Activated CD8-positive, alpha-beta memory T cell treated with anti-CD3 and anti-CD28 coated beads for 24 hours (primary cell): Measurements from ENCODE around the gene CNGA1.
A peak's percentile ranks its signal among the peaks of the same experiment; 100 is the strongest.
"Not testable (repeated sequence)": the region's sequence is repeated elsewhere in the genome, so short reads cannot be mapped to it uniquely, and the experiment has no call there.

ENCODE experiments used
- DNase-seq: peaks from one replicate; pipeline ENCODE4 v3.0.0-alpha.2; 2020

The CNGA1 gene

DNA sequence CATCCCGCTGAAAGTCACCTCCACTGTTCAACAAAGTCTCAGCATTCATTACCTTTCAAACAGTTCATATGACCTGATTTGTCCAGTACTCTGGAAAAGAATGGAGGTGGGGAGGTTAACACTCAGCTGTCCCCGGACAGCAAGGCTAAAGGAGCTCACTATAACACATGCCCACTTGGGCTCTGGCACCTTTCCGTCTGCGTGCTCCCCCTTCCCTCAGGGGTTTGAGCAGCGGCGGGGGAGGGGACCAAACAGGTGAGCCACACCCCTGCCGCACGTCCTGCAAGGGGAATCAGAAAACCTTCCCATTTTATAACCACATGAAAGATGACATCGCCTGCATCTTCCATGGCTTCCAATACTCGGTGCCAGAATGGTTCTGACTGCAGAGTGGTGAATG, 62.2 kb downstream of the CNGA1 start:
- DNase-seq: no peak

DNA sequence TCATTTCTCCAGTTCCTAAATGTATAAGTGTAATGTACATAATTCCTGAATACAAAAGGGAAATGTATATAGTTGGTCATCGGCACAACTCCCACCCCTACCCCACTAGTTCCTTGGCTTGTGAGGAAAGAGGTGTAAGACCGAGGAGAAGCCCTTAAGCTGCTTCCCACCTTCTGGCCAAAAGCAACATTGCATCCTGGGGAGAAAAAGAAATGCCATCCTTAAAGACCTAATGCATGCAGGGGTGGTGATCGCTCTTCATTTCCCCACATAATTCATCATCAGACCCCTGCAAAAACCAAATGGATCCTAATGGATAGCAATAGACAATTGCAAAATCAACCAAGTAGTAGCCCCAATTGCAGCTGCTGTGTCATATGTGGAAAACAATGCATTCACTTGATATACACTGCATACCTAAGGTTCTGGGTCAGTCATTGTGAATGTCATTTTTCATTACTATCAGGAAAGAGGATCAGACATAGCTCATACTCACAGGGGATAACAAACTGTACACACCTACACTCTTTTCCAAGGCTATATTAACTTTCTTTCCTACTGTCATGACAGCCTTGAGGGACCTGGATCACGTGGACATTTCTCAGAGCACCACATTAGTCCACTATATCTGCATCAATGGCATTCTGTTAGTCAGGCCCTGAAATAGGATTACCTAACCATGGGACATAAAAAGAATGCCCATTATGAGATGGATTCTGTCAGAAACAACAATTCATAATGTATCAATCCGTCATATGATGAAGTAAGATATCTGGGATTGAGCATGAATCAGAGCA, 70.4 kb downstream of the CNGA1 start:
- no peak for DNase-seq

DNA sequence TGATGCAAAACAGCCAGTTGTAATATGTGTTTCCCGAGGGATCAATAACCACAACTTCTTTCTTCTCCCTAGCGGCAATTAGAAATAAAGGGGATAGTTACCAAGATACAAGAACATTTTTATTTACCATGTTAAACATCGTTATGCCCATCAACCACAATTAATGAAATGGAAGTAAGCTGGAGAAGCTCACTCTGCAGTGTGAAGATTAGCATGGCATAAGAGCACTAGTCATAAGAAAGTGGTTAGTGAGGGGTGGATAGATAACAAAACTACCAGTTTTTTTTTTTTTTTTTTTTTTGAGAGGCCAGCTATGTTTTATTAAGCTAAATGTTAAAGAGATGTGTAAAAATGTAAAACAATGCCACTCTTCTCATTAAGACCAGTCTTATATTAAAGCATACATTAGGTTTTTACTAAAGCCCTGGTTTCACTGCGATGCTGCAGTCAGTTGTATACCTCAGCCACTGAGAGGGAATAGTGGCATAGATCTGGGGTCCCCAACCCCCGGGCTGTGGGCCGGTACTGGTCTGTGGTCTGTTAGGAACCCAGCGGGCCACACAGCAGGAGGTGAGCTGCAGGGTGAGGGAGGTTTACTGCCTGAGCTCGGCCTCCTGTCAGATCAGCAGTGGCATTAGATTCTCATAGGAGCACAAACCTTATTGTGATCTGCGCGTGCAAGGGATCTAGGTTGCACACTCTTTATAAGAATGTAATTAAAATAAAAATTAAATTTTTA, 74.2 kb downstream of the CNGA1 start:
- no peak for DNase-seq

DNA sequence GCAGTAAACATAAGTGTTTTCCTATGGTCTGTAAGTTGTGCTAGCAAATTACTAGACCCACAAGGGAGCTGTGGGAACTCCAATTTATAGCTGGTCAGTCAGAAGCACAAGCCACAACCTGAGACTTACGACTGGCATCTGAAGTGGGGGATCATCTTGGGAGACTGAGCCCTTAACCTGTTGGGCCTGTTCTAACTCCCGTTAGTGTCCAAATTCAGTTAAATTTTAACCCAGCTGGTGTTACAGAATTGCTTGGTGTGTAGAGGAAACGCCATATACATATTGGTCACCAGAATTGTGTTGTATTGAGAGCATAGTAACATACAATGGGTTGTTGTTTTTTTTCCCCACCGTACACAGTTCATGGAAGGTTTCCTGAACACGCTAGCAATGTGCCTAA, 77.0 kb downstream of the CNGA1 start:
- DNase-seq: no peak

DNA sequence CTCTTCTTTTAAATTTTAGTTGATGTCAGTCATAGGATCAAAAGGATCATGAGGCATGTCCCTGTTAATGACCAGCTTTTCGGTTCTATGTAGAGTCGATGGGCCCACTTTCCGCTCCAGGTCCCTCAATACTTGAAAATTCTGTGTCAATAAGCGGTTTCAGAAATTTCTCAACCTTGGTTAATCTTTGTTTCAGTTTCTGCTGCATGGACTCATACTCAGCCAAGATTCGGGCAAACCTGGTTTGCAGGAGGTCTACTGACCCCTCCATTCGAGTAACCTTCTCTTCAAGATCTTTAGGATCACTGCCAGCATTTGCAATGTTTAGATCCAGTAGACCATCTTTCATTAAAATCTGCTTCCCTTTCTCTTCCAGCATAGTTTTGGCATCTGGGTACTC, 80.1 kb downstream of the CNGA1 start:
- no peak for DNase-seq

DNA sequence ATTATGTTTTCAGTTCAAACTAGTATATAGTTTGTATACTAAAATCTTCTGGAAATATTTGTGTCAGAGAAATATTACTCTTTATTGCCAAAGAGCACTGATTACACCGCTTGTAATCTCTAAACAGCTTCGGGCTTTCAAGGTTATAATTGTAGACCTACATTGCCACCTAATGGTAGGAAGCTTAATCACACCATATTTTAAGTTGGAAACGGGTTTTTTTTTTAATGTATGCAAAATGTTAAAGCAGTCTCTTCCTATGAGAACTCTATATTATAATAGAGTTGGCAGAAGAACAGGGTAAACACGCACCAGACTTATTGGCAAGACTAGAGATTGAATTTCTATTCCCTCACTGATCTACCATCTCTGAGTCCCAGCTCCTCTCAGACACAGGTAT, 82.6 kb downstream of the CNGA1 start:
- DNase-seq: no peak

DNA sequence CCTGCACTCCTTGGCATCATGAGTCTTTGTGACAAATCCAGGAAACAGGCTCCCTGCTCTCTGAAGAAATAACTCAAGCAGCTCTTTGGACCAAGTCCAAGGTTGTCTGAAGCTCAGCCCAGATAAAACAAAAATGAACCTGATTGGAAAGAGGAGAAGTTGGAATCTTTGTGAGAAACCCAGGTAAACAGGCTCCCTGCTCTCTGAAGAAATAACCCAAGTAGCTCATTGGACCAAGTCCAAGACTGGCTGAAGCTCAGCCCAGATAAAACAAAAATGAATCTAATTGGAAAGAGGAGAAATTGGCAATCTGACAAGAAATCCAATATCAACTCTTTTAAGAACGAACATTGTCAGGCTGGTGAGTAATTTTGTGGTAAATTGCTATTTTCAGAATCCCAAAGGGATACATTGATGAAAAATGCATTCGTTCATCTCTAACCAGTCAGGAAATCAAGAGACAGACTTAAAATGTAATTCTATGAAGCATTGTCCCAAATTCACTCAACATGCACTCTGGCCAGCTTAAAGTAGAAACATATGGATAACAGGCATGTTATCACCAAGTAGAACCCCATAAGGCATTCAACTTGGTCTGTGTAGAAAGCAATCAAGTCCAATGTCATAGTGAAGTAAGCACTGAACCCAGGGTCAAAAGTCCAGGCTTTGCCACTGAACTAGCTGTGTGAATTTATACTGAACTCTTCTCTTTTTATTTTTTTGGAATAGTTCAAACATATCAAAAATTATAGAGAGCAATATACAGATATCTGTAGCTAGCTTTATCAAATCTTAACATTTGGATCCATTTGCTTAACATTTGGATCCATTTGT, 85.3 kb downstream of the CNGA1 start:
- no peak for DNase-seq

DNA sequence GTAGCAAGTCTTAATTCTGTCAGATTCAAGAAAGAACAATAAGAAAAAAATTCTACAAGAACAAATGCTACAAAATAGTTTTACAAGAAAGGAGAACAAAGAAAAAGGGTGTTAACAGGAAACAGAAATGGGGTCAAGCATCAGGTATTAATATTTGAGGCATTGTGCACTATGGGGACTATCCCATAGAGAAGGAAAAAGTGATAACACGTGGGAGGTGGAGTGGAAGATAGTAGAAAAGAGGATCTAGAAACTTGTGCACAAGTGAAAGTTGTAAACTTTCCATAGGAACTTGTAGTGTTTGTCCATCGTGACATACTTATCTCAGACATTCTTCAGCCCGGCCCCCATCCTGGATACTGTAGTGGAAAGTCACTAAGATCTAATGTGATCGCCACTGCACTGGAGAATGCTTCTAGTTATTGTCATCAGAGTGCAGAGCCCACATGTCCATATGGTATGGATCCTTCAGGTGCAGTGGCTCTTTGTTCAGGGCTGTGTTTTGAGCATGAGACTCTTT, 86.7 kb downstream of the CNGA1 start:
- no peak for DNase-seq

DNA sequence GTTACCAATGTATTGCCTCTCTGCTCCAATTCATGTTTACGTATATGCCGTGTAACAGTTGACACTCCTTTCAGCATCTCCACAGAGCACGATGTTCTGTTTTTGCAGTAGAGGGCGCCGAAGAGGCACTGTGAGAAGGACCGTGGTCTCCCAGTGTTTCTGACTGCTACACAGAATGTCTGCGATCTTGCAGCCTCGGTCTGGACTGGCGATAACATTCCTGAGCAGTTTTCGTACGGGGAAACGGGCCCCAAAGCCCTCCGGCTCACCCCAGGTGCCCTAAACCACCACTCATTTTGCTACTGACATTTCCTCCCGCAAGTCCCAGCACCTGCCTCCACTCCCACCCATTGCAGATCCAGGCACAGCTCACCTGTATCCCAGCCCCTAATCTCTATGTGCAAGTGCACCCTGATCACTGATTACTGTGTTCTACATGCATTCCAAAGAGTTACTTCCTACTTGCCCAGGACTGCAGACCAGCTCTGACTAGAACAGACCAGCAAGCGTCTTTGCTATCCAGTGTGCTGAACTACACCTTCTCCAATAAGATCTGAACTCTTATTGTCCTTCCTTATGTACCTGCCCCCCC, 89.7 kb downstream of the CNGA1 start:
- peak; percentile 71 for DNase-seq

DNA sequence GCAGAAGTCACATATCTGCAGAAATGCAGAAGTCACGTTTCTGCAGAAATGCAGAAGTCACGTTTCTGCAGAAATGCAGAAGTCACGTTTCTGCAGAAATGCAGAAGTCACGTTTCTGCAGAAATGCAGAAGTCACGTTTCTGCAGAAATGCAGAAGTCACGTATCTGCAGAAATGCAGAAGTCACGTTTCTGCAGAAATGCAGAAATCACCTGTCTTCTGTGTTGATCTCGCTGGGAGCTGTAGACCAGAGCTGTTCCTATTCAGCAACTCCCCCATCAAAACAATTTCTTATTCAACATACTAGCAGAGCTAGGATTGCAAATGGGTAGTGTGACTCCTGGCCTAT, 93.2 kb downstream of the CNGA1 start:
- DNase-seq: not testable (repeated sequence)

DNA sequence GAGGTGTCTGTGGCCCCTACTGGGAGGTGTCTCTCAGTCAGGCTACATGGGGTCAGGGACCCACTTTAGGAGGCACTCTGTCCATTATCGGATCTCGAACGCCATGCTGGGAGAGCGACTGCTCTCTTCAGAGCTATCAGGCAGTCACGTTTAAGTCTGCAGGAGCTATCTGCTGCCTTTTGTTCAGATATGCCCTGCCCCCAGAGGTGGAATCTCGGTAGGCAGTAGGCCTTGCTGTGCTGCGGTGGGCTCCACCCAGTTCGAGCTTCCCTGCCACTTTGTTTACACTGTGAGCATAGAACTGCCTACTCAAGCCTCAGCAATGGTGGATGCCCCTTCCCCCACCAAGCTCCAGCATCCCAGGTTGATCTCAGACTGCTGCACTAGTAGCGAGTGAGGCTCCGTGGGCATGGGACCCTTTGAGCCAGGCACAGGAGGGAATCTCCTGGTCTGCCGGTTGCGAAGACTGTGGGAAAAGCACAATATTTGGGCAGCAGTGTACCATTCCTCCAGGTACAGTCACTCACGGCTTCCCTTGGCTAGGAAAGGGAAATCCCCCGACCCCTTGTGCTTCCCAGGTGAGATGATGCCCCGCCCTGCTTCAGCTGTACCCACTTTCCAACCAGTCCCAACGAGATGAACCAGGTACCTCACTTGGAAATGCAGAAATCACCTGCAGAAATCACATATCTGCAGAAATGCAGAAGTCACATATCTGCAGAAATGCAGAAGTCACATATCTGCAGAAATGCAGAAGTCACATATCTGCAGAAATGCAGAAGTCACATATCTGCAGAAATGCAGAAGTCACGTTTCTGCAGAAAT, 93.8 kb downstream of the CNGA1 start:
- not testable (repeated sequence) for DNase-seq

DNA sequence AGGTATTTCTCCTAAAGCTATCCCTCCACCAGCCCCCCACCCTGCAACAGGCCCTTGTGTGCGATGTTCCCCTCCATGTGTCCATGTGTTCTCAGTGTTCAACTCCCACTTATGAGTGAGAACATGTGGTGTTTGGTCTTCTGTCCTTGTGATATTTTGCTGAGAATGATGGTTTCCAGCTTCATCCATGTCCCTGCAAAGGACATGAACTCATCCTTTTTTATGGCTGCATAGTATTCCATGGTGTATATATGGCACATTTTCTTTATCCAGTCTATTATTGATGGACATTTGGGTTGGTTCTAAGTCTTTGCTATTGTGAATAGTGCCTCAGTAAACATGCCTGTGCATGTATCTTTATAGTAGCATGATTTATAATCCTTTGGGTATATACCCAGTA, 99.3 kb downstream of the CNGA1 start:
- not testable (repeated sequence) for DNase-seq

DNA sequence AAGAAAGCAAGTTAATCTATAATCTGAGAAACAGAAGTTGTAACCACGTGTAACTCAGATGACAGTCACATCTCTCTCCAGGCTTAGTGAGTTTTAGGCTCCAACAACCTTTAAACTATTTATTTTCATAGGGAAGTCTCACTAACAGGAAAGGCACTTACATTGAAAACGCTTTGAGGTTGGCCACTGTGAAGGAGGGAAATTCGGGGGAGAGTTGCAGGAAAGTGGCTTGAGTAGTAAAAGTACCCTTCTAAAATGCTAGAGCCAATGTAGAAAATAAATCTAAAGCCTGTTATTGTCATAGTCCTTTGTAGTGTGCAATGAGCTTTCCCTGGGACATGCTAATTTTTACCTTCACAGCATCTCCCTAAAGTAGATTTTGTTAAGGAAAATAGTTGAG, 101.1 kb downstream of the CNGA1 start:
- DNase-seq: no peak

DNA sequence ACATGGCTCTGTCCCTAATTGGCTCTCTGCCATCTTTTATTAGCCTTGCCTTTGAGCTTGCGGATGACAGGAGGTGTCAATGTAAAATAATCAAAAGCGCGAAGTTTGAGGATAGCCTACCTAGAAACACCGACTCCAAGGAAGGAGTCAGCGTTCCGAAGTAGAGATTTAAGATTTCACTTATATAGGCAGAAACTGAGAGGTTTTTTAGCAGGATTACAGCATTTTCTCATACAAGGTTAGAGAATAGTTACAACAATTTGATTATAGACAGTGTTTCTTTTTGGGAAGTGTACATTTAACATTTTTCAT, 101.6 kb downstream of the CNGA1 start:
- DNase-seq: no peak

DNA sequence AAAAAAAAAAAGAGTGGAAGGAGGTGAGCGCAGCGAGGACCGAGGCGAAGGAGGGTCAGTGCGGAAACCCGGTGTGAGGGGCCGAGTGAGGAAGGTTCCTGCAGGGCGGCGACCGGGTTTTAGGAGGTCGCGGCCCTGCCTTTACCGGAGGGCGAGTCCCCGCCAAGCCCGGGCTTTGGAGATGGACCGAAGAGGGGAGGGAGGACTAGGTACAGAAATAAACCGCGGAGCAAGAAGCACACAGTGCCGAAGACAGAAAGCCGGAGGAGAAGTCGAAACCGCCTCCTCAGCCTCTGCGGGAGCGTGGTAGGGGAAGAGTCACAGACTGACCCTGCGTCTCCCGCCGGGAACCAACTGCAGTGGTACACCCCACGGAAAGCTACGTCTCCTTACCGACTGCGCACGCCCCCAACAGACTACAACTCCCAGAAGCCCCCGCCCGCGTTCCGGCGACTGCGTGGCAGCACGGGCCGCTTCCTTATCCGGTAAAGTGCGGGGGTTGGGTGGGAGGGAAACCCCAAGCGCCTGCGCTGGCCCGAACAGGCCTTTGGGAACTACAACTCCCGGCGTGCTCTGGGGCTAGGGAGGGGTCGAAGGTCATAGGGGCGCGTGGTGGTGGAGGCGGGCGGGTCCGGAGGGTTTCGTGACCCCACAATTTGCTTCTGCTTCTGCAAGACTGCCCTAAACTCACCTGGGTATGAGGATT, 102.1 kb downstream of the CNGA1 start, which contains the start of gene NFXL1:
Gene NFXL1 (minus strand): TSS at position 364 of the 706 bp plus-strand sequence. CDS start 380 bp downstream, outside the sequence.
- DNase-seq: peak; percentile 97

DNA sequence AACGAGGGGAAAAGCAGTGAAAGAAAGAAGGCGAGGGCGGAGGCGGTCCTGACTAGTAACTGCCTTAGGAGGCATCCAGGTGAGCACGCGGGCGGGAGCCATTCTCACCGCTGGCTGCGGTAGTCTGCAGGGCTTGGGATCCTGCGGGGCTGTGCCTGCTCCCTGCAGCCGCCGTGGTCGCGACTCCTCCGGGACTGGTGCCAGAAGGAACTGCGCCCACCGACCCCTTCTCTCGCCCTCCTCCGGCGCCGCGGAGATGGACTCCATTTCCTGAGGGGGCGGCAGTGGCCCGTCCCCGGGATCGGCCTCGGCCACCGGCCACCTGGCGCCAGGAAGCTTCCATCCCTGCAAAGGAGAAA, 102.6 kb downstream of the CNGA1 start:
- peak; percentile 78 for DNase-seq

DNA sequence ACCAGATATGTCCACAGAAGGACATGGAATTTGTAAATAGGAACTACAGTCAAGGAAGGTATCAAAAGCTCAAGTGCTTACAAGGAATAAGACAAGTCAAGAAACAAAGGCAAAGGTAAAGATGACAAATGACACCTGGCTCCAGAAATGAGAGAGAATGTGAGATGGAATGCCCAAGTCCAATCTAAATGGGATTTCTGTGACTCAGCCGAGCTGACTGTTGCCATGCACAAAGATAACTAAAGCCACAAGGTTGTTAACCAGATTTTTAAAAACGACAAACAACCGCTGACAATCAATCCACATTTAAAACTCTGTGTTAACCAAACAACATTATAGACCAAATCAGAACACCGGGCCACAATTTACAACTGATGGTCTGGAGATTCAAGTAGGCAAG, 103.2 kb downstream of the CNGA1 start:
- no peak for DNase-seq

DNA sequence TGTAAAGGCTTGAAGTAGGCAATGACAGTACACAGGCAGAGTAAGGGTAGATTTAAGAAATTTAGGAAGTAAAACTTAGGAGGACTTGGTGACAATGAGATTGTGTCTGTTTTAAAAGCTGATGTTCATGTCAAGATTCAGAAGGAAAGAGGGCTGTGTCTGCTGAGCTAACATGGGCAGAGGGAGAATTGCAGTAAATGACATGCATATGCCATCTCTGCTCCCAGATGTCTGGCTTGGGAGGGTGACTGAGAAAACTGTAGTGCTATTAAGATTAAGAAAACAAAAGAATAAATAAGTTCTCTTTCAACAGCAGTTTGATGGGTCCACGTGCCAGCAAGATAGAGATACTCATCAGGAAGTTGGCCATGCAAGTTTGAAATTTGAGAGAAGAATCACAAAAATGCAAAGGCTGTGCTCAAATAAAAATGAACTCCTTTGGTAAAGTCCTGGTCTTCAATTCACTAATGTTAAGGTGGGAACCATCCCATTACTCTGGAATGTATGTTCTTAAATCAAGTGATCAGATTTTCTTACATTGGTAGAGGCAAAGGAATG, 109.3 kb downstream of the CNGA1 start:
- DNase-seq: no peak

DNA sequence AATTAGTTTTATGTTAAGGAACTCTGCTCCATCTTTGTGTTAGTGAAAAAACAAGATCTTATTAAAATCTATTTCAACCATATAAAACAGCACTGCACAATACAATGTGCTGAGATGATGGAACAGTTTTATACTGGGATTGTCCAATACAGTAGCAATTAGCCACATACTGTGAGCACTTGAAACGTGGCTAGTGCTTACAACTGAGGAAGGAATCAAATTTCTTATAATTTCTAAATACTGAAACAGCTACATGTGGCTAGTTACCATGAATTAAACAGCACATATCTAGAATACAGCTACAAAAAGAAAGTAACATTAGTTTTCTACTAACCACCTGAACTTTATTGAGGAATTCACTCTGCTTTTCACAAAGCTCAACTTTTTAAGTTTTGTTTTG, 116.8 kb downstream of the CNGA1 start:
- DNase-seq: no peak

DNA sequence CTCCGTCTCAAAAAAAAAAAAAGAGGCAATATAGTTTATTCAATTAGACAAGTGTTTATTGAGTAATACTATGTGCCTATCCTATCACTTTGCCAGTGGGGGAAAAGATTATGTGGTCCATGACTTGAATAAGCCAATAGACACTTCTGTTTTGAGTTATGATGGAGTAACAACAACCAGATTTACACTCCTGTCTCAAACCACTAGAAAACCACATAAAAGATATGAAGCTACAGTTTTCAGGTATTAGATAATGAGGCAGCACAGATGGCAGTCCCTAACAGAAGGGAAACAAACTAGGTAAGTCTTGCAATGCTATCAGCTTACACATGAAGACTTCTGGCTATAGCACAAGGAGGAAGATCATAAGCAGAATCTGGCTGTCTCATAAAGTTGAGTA, 124.6 kb downstream of the CNGA1 start:
- DNase-seq: no peak
